Left ventricle myocardium inferior (tissue), 1 donor: ENCODE measurements around the gene GRIK5. TPM values are rescaled to one million over a fixed set of nuclear protein-coding genes. Genes with fewer than 3 reads are reported as not detected.

Experiments used
- DNase-seq: peaks from one replicate; pipeline ENCODE4 v3.0.0-alpha.2; 2020
- H3K27ac ChIP-seq: fragments of 200-600 bp; replicated peaks from 2 replicates; pipeline ENCODE4 v1.8.0; 2021
- H3K27me3 ChIP-seq: fragments of 200-600 bp; 2 replicates; pipeline ENCODE4 v1.8.0; 2021; ENCODE audit warnings: low read depth
- H3K36me3 ChIP-seq: fragments of 200-600 bp; 2 replicates; pipeline ENCODE4 v1.8.0; 2021
- H3K4me1 ChIP-seq: fragments of 200-600 bp; 2 replicates; pipeline ENCODE4 v1.8.0; 2021
- H3K4me3 ChIP-seq: fragments of 200-600 bp; 2 replicates; pipeline ENCODE4 v1.8.0; 2021; ENCODE audit warnings: mild to moderate bottlenecking, moderate library complexity
- H3K9me3 ChIP-seq: fragments of 200-600 bp; replicated peaks from 2 replicates; pipeline ENCODE4 v1.8.0; 2021
- intact Hi-C: fragments of 100-400 bp; cut with micrococcal nuclease; formaldehyde crosslinking; loops from one replicate; pipeline ENCODE4 v1.11.0; 2022
- total RNA-seq: library from RNA; stranded (reverse); fragmentation: NEBNext Ultra II Directional; extraction: Animal tissue kit (Norgen Biotek cat#: 25700); gene quantifications from one replicate; pipeline ENCODE4 v1.2.1, GENCODE V29; 2021
- TF ChIP-seq, protein P1 (sequence below): fragments of 200-600 bp; IDR thresholded peaks from 2 replicates; pipeline ENCODE4 v1.8.0; 2021; ENCODE audit warnings: antibody characterized with exemption, mild to moderate bottlenecking, borderline replicate concordance
- donor health status: DM: no; HTN: yes; CAD: no; lungs with severe emphysema.

GRIK5 gene
- total RNA-seq, 1 donor from 2014 or later = 2.1 TPM

DNA sequence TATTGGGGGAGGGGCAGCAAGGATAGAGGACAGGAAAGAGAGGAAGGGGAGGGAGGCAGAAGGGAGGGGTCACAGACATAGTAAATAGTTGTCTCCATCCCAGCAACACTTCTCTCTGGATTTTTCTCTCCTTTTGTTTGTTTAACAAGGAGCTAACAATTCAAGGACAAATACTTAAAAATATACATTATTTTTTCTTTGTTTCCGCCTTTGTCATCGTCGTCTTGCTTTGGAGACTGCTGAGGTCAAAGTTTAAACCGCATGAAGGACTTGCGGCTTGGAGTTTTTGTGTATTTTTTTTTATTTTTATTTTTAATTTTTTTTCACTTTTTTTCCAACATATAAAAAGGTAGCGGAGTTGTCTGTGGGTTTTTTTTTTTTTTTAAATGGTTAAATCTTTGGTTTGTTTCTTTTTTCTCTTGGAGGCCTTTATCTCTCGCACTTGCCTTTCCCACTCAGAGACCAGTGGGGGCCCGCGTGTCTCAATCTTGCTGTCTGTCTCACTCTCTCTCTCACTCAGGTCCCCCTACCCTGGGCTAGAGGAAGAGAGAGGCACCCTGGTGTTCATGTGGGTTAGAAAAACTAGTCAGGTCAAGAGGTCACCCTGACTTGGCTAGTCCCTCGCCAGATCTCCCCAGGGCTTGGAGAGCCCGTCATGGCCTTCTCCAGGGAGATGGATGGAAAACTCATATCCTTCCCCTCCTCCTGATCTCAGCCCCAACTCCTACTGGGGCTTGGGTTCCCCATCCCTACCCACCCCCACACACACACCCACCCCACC lies 17.0 kb upstream of the GRIK5 start:
- Histone ChIP-seq H3K36me3 (peaks cover 2% of the 10 kb centered on the region), H3K9me3 (no peaks in the 10 kb centered on the region), H3K27me3 (no peaks in the 10 kb centered on the region), H3K4me1 (peaks cover 13% of the 10 kb centered on the region), H3K4me3 (no peak overlapping the region), H3K27ac (no peak overlapping the region)
- no peak for DNase-seq
- TF ChIP-seq, protein P1, sequence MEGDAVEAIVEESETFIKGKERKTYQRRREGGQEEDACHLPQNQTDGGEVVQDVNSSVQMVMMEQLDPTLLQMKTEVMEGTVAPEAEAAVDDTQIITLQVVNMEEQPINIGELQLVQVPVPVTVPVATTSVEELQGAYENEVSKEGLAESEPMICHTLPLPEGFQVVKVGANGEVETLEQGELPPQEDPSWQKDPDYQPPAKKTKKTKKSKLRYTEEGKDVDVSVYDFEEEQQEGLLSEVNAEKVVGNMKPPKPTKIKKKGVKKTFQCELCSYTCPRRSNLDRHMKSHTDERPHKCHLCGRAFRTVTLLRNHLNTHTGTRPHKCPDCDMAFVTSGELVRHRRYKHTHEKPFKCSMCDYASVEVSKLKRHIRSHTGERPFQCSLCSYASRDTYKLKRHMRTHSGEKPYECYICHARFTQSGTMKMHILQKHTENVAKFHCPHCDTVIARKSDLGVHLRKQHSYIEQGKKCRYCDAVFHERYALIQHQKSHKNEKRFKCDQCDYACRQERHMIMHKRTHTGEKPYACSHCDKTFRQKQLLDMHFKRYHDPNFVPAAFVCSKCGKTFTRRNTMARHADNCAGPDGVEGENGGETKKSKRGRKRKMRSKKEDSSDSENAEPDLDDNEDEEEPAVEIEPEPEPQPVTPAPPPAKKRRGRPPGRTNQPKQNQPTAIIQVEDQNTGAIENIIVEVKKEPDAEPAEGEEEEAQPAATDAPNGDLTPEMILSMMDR = no peak
- intact Hi-C loops = no loop called here

DNA sequence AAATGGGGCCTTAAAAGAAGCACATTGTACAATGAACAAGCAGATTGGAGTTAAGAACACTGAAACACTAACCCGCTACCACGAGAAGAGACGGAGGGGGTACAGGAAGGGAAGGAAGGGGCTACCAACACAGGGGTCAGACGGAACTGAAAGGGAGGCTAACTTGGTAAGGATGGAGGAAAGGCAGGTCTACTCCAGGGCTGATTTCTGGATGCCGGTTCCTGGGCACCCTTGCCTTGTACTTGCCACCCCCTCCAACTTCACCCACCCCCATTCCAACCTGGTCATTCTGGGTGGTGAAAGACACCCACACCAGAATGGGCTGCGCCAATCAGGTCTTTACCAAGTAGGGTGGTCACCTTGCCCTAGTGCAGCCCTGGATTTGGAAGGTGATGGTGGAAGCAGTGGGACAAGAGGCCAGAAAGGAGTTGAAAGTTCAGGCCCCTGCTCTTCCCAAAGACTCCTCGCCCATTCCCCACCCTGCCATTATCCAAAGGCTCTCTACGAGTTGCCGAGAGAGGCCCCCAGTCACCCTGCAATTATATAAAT lies 16.3 kb upstream of the GRIK5 start:
- Histone ChIP-seq H3K4me3 (no peak overlapping the region), H3K36me3 (peaks cover 9% of the 10 kb centered on the region), H3K27me3 (no peaks in the 10 kb centered on the region), H3K27ac (no peak overlapping the region), H3K9me3 (no peaks in the 10 kb centered on the region), H3K4me1 (peaks cover 14% of the 10 kb centered on the region)
- TF ChIP-seq, protein P1 = no peak
- intact Hi-C loops = no loop called here
- DNase-seq = no peak

DNA sequence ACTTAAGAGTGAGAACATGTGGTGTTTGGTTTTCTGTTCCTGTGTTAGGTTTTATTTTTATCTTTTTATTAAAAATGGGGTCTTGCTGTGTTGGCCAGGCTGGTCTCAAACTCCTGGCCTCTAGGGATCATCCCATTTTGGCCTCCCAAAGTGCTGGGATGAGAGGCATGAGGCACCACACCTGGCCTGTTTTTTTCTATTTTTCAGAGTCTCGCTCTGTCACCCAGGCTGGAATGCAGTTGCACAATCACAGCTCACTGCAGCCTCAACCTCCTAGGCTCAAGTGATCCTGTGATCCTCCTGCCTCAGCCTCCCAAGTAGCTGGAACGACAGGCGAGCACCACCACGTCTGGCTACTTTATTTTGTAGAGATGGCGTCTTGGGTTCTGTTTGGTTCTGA lies 13.5 kb upstream of the GRIK5 start:
- Histone ChIP-seq H3K27me3 (no peaks in the 10 kb centered on the region), H3K36me3 (peaks cover 37% of the 10 kb centered on the region), H3K4me1 (peaks cover 10% of the 10 kb centered on the region), H3K9me3 (no peaks in the 10 kb centered on the region), H3K27ac (no peak overlapping the region), H3K4me3 (no peak overlapping the region)
- TF ChIP-seq, protein P1 = no peak
- intact Hi-C loops = no loop called here
- DNase-seq = no peak

- Histone ChIP-seq H3K27ac (no peak overlapping the region), H3K4me3 (no peak overlapping the region), H3K27me3 (no peaks in the 10 kb centered on the region), H3K9me3 (no peaks in the 10 kb centered on the region), H3K36me3 (peaks cover 38% of the 10 kb centered on the region), H3K4me1 (peaks cover 23% of the 10 kb centered on the region)
- TF ChIP-seq, protein P1 = peak; percentile 53
- intact Hi-C loops = no loop called here
- no peak for DNase-seq
These were observed 11.7 kb upstream of the GRIK5 start for GRCh38 chr19:42081584-42082203.

DNA sequence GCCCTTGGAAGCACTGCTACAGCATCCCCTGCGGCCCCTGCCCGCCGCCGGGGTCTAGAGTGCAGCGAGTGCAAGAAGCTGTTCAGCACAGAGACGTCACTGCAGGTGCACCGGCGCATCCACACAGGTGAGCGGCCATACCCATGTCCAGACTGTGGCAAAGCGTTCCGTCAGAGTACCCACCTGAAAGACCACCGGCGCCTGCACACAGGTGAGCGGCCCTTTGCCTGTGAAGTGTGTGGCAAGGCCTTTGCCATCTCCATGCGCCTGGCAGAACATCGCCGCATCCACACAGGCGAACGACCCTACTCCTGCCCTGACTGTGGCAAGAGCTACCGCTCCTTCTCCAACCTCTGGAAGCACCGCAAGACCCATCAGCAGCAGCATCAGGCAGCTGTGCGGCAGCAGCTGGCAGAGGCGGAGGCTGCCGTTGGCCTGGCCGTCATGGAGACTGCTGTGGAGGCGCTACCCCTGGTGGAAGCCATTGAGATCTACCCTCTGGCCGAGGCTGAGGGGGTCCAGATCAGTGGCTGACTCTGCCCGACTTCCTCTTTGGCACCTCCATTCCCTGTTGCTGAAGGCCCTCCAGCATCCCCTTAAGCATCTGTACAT lies 10.9 kb upstream of the GRIK5 start:
- H3K4me3 ChIP-seq = no peak overlapping the region
- intact Hi-C loops = no loop called here
- H3K36me3 ChIP-seq = peaks cover 38% of the 10 kb centered on the region
- H3K27me3 ChIP-seq = no peaks in the 10 kb centered on the region
- H3K9me3 ChIP-seq = no peaks in the 10 kb centered on the region
- DNase-seq = no peak
- H3K4me1 ChIP-seq = peaks cover 30% of the 10 kb centered on the region
- H3K27ac ChIP-seq = no peak overlapping the region
- TF ChIP-seq, protein P1 = no peak
